HG03097 (cell line): ENCODE measurements around the gene SUMO3.

Experiments
- ATAC-seq: cut with Tn5 transposase; IDR thresholded peaks from one replicate; pipeline ENCODE4 v1.9.1; 2021; ENCODE audit not compliant: unreplicated experiment, low FRiP score

Gene SUMO3

DNA sequence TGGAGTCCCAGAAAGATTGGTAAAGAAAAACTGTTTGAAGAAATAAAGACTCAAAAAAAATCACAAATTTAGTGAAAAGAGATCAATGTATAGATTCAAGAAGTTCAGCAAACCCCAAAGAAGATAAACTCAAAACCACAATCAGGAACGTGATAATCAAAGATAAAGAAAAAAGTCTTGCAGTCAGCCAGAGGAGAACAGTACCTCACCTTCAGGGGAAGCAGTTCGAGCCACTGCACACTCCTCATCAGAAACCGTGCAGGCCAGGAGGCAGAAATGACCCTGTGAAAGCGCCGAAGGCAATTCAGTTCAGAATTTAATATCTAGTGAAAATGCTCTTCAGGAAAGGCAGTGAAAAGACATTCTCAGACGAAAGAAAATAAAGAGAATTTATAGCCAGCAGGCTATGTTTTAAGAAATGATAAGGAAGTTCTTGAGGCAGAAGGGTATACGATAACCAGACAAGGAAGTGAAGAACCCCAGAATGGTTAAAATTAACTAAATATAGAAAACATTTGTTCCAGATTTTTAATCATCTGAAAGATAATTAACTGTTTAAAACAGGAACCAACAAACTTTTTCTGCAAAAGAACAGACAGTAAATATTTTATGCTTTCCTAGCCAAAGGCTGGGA is 13.5 kb upstream of the SUMO3 start:
- no peak for ATAC-seq

DNA sequence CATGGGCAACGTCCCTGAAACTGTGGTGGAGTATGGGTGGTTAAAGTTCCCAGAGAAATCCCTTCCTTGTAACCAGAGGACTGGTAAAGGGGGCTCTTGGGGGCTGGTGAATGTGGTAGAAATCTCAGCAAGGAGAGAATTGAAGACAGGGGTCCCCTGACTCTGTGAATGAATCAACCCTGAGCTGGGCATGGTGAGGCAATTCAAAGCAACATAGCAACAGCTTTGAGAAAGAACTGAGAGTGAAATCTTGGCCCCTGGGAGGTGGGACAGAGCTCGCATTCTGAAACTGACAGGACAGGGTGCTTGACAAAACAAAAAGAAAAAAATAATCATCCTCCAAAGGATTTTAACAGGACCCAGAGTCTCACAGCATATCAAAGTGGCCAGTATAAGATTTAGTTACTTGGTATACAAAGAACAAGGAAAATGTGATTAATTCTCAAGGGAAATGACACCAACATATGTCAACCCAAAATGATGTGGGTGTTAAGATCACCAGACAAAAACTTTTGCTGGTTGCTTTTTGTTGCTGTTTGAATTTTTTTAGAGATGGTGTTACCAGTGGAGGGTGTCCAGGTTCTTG is 11.7 kb upstream of the SUMO3 start:
- ATAC-seq: no peak

DNA sequence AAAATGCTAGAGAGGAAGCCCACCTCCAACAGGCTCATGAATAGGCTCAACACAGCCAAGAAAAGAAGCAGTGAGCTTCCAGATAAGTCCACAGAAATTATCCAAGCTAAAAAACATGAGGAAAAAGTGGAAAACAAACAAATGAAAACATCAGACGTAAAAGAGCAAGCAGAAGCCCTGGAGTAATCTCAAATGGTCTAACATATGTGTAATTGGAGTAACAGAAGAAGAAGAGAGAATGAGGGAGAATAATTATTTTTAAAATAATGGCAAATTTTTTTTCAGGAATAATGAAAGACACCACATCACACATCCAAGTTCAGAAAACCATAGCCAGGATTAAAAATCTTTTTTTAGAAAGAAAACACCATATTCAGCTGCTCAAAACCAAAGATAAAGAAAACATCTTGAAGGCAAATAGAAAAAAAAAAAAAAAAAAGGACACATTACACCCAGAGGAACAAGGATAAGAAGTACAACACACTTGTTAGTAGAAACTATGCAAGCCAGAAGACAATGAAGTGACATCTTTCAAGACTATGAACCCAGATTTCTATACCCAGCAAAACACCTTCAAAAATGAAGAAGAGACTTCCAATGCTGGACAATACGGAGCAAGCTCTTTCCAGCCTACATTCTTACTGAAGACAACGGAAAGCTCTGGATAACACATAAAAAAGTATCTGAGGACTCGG is 10.6 kb upstream of the SUMO3 start:
- ATAC-seq: no peak

DNA sequence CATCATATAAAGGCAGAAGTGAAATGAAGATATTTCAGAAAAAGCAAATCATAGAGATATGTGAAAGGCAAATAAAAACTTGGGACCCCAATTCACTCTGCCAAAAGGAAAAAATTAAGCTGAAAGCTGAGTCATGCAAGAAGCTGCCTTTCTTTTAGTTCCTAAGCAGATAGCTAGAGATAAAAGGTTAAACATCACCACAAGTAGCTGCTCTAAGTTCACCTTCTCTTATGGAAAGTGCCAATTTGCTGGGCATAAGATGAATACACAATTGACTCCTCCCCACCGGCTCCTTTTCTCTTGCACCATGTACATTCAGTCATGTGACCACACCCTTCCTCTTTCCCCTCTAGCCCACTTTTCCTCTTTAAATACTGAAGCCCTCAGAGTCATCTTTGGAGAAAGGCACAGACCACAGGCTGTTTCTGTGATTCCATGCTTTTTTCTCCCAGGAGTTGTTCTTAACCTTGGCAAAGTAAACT is 5.4 kb upstream of the SUMO3 start:
- no peak for ATAC-seq

DNA sequence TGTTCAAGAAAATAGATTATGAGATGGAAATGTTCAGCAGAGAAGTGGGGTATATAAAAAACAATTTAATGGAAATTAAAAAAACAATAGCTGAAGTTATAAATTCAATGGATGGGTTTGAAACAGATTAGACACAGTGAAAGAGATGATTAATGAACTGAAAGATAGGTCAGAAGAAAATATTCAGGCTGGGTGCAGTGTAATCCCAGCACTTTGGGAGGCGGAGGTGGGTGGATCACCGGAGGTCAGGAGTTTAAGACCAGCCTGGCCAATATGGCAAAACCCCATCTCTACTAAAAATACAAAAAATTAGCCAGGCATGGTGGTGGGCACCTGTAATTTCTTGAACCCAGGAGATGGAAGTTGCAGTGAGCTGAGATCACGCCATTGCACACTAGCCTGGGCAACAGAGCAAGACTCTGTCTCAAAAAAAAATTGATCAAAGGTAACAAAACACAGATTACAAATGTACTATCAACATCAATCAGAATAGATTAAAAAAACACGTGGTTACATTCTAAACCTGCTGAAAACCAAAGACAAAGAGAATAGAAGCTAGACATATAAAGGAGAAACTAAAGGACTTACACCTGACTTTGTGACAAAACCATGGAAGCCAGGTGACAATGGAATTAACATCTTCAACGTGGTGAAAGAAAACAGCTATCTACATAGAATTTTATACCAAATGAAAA is 4.8 kb upstream of the SUMO3 start:
- ATAC-seq: no peak

DNA sequence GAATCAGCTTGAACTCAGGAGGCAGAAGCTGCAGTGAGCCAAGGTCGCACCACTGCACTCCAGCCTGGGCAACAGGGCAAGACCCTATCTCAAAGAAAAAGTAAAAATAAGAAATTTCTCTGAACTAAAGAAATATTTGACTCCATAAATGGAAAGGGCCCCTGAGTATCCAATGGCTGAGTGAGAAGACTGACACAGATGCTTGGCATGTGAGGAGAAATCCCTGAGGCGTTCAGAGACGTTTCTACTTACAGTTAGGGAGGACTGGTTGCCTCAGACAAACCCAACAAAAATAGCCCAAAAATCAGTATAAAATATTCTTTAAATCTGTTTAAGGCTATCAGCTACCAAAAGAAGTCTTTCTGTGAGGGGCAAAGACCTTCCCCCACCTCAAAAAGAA is 3.0 kb upstream of the SUMO3 start:
- no peak for ATAC-seq

DNA sequence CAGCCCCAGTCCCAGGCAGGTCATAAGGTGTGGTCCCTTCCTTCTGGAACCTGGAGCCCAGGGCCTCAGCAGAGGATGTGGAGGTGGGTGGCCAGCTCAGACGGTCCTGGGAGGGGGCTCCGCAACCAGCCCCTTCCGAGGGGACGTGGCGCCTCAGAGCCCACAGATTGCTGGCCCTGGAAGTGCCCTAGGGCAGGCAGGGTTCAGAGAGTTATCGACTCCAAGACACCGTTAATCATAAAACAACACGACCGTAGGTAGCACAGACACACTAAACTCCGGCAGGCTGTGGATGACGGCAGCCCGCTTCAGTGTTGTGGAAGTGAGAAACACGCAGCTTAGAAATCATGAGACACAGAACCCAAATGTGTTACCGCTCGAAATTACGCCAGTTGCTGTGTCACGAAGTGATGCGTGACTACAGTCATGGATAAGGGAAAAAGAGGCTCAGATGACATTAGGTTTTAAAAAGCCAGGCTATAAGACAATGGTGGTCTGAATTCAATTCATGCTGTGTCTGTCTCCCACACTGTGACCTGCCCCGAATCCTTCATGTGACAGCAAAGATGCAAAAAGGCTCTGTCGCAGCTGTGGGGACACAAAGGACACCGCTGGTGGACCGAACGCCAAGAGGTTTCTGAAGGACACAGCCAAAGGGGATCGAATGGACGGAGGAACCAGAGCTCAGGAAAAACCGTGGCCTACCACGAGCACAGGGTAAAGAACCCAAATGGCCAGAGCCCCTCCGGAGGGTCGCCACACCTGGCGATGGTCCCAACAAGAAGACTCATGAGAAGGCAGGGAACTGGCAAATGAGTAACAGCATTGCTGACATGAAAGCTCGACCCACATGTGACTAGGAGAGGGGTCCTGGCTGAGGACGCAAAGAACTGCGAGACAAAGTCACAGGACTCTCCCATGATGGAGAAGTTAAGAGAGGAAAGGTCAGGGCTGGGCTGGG is 1.7 kb upstream of the SUMO3 start:
- ATAC-seq: no peak

DNA sequence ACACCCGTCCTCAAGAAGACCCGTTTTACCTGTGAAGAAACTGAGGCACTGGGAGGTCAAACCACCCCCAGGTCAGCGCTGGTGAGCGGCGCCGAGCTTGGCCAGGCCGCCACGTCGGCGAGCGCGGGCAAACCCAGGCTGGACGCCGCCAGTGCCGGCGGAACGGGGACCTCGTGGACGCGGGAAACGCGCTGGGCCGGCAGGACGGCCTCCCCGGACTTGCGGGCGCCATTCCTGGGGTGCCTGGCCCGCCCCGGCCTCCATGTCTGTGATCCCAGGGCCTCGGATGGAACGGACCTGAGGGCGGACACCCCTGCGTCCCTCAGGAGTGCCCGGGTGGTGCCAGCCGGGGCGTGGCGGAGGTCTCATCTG is 764 bp upstream of the SUMO3 start:
- no peak for ATAC-seq

DNA sequence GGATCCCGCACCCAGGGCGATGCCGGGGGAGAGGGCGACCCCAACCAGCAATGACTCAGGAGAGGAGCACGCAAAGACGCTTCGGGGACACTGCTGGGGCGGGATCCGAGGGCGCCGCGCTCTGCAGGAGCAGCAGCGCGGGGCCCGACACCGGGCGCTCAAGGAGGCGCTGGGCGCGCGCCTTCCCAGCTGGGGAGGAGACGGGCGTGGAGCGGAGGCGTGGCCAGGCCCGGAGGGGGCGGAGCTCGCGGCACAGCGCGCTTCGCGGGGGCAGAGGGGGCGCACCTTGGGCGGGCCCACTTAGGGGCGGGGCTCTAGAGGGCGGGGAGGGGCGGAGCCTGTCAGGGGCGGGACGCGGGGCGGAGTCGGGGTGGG is 369 bp downstream of the SUMO3 start:
- peak; percentile 62 for ATAC-seq

DNA sequence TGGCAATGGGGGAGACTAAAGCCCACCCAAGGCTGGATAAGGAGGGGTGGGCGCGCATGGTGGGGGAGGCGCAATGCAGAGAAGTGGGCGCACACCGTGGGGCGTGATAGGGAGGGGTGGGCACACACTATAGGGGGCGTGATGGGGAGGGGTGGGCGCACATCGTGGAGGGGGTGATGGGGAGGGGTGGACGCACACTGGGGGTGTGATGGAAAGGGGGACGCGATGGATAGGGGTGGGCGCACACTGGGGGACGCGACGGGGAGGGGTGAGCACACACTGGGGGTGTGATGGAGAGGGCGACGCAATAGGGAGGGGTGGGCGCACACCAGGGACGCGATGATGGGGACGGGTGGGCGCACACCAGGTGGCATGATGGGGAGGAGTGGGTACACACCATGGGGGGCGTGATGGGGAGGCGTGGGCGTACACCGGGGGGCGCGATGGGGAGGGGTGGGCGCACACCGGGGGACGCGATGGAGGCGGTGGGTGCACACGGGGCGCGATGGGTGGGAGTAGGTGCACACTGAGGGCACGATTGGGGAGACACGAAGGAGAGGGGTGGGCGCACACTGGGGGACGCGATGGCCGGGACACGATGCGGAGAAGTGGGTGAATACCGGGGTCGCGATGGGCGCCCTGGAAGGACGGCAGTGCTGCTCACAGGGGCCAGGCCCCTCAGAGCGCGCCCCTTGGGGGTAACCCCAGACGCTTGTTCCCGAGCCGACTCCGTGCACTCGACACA is 929 bp downstream of the SUMO3 start:
- peak; percentile 16 for ATAC-seq

DNA sequence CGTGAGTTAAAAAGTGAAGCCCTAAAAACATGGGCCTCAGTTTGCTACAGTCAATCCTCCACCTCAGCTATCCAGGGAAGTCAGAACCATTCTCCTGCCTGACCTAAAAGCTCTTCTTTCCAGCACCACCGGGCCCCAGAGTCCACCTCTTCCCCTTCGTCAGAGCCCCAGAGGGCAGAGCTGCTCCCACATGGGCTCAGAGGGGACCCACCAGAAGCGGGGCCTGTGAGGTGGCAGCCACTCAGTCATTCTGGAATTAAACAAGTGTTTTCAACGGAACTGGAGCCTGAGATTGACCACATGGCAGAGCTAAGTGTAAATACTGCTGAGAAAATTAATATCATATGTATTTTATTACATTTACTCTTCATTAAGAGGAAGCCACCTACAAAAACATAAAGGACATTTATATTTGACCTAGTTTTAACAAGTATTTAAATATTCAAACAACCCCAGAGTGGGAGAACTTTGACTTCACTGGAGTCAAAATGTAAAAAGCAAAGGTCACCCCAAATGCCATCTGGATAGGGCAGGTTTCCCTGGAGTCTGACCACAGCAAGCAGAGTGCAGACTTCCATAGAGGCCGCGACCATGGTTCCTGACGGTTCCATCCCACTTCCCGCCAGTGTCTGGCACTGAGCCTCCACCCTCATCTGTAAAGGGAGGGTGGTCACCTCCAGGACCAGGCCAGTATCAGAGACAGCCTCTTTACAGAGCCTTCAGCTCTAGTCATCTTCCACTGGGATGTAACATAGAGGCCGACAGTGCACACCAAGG is 1.8 kb downstream of the SUMO3 start:
- no peak for ATAC-seq

DNA sequence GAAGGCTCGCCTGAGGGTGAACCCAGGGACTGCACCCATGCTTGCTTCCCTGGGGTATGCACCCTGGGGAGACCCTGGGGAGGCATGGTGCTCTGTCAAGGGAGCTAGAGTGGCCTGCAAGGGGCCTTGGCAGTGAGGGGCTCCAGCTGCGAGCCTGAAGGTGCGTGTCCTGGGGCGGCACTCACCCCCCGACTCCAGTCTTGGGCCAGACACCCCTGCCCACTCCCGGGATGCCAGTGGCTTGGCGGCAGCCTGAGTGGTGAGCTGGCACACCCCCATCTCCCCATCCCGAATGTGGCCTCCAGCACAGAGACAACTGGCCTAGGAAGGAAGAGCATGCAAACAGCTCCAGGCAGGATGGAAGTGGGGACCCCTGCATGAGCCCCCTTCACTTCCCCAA is 2.6 kb downstream of the SUMO3 start:
- ATAC-seq: no peak

DNA sequence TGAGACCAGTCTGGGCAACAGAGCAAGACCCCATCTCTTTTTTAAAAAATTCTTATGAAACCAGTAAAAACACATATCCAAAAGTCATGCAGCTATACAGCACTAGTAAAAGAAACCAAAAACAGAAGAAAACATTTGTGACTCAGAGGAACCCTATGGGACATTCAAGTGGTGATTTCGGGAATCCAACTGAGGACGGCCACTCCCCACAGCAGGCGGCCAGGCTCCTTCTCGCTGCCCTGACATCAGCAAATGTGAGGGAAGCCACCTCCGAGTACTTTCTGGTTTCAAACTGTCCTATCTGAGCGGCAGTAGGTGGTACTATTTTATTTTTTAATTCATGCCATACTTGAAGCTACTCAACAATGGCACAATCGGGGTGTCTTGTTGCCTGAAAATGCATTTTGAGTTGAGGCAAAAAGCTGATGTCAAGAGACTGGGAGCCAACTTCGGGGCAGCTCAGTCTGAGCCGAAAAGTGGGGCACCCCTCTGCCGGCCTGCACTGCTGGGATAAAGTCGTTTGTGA is 3.3 kb downstream of the SUMO3 start:
- no peak for ATAC-seq

DNA sequence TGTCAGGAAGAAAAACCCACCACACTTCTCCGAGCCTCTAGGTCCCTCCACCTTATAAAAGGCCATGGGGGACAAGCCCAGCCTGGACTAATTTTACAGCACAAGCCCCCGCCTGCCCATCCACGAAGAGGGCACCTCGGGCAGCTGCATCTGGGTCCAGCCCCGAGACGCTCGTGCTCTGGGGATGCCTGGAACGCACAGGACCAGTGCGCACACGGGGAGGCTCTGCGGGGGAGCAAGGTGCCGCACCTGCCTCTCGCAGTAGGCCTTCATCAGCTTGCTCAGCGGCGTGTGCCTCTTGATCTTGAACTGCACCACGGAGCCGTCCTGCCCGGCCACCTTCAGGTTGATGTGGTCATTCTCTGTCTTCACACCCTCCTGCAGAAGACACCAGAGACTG is 4.1 kb downstream of the SUMO3 start:
- ATAC-seq: no peak

DNA sequence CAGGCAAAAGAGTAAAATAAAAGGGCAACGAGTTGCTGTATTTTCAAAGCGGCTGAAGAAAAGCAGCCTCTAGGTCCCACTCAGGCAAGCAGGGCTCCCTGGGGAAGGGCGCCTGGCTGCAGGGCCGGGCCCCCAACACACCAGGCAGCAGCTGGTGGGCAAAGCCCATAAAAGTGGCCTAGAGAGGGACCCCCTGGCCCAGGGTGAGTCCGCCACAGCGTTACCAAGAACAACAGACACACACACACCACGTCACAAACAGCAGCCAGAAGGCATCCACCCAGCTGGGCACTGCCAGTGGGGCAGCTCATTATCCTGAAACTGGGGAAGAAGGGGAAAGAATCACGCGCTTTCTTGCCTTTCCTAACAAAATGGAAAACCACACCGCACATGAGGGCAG is 4.7 kb downstream of the SUMO3 start:
- ATAC-seq: no peak

DNA sequence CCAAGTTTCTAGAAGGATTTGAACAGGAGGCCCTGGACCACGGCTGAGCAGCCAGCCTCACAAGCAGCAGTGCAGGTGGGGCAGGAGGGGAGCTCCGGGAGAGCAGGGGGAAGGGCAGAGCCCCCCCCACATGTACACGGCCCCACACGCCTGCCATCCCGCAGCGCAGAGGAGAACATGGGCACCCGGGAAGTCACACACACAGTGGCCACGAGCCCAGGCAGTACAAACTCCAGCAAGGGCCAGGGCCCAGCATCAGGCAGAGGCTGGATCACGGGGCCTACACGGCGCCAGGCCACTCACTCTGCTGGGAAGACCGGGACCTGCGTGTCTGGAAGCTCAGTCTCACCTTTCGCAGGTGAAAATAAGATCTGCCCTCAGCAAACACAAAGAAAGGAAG is 5.2 kb downstream of the SUMO3 start:
- ATAC-seq: no peak

DNA sequence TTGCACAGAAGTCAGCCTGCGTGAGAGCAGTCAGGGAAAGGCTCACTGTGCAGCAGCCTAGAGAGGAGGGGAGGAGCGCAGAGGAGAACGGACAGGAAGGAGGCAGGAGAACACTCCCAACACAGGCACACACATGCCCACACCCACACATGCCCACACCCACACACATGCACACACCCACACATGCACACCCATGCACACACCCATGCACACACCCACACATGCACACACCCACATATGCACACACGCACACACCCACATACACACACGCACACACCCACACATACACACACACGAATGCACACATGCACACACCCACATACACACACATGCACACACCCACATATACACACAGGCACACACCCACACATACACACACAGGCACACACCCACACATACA is 7.1 kb downstream of the SUMO3 start:
- ATAC-seq: no peak

DNA sequence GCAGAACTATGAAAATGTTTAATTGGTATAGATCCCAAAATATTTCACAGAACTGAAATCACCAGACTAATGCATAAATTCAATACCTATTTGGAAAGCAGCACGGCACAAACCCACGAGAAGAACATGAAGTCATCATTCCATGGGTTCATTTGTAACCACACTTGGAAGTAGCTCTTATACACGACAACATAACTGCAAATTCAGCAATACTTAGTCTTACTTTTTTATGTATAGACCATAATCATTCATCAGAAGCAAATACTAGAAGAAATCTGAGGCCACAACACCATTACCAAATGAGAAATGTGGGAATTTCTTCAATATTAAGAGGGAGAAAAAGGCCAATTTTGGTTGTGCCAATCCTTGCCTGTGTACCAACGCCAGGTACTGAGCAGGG is 12.0 kb downstream of the SUMO3 start:
- ATAC-seq: no peak

DNA sequence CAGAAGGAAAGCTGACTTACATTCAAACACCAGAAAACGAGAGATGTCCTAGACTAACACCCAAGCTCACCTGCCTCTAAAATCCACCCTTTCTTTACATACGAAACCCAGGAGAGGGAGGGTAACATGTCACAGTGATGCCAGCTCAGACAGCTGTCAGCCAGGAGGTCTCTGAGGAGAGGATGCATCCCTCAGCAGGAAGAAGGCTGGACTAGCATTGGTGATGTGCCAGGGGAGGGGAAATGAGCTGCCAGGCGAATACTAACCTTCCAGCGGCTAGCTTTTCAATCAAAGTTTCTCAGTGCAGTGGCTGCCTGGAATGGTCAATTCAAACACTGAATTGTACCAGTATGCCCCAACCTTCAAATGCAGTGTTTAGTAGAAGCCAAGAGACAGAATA is 12.6 kb downstream of the SUMO3 start:
- no peak for ATAC-seq
